T-helper 1 cell treated with Interleukin-12 subunit alpha and Interleukin-12 subunit beta and Interleukin-4 antibody, amounts not matched to agents 30 ng/mL and 1 ng/mL, for 36 hours (primary cell): ENCODE results near the gene CLK4. TPM values are rescaled to one million over a fixed set of nuclear protein-coding genes. Genes with fewer than 3 reads are reported as not detected.
"Not testable (repeated sequence)": the region's sequence is repeated elsewhere in the genome, so short reads cannot be mapped to it uniquely, and the experiment has no call there.

Experiments
- intact Hi-C: fragments of 100-400 bp; cut with micrococcal nuclease; formaldehyde crosslinking; loops from one replicate; pipeline ENCODE4 v1.15.1; 2024
- total RNA-seq: library from RNA; stranded (reverse); gene quantifications from 2 replicates; pipeline ENCODE4 v1.2.3, GENCODE V29; 2022

Gene CLK4
- total RNA-seq, 1 donor from 2014 or later: 34.9 TPM

GRCh38 chr5:178588769-178589168, 38.1 kb downstream of the CLK4 start:
- intact Hi-C loops: no loop called here

- intact Hi-C loops: no loop called here
Measured at GRCh38 chr5:178587763-178588611, 38.9 kb downstream of the CLK4 start.

- intact Hi-C loops: no loop called here
Measured at GRCh38 chr5:178586396-178586795, 40.5 kb downstream of the CLK4 start.

DNA sequence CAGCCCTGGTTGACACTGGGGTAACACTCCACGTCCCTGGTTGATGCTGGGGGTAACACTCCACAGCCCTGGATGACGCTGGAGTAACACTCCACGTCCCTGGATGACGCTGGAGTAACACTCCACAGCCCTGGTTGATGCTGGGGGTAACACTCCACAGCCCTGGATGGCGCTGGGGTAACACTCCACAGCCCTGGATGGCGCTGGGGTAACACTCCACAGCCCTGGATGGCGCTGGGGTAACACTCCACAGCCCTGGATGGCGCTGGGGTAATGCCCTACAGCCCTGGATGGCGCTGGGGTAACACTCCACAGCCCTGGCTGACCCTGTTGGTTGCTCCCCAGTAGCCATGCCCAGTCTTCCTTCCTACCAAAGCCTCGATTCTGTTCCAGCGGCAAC, 41.4 kb downstream of the CLK4 start:
- intact Hi-C loops: not testable (repeated sequence)

GRCh38 chr5:178583279-178583678, 43.6 kb downstream of the CLK4 start:
- intact Hi-C loops: no loop called here

DNA sequence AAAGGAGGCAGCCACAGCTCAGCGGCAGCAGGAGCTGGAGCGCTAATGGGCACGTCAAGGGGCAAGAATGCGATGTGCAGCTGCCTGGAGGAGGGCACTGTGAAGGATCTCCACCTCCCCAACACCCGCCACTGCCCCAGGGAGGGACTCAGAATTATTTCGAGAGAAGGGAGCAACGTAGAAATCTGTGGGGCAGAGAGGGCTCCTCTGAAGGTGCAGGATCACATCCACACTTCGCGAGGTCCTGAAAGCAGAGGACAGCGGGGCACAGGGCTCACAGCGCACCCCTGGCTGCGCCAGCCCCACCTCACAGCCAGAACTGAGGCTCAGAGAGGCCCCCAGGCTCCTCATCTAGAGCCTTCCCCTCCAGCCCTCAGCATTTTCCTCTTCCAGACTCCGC, 44.6 kb downstream of the CLK4 start:
- intact Hi-C loops: no loop called here

GRCh38 chr5:178581621-178582020, 45.2 kb downstream of the CLK4 start:
- intact Hi-C loops: no loop called here

- intact Hi-C loops: no loop called here
Measured at GRCh38 chr5:178580271-178580955, 46.4 kb downstream of the CLK4 start.

GRCh38 chr5:178577944-178578343, 48.9 kb downstream of the CLK4 start:
- intact Hi-C loops: no loop called here

GRCh38 chr5:178577376-178577839, 49.4 kb downstream of the CLK4 start:
- intact Hi-C loops: no loop called here

DNA sequence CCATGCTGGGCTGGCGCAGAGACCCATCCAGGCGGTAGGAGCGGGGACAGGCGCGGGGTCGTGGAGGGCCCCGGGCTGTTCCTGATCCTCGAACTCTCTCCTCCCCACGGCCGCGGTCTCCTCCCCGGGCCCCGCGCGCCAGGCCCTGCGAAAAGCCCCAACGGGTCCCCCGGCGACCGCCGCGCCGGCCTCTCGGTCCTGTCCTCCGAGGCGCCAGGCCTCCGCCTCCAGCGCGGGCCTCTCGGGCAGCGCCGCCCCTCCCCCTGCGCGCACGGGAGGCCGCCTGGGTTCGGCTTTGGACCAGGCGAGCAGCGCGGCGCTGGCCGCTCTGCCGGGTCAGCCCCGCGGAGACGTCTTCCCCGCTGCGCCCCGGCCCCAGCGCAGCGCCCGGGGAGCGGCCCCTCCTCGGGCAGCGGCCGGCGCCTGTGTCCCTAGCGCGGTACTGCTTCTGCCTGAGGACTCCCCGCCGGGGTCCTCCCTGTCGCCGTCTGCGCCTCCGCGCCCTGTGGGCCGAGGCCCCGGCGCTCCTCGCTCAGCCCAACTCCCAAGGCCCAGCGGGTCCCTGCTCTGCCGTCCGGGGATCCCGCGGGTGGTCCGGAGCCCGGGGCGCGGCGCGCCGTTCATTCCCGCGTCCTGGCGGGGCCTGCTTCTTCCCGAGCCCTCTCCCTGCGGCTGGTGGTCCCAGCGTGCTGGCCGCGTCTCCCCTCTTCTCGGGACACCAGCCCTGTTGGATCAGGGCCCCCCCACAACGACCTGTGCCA, 50.1 kb downstream of the CLK4 start:
- intact Hi-C loops: no loop called here

DNA sequence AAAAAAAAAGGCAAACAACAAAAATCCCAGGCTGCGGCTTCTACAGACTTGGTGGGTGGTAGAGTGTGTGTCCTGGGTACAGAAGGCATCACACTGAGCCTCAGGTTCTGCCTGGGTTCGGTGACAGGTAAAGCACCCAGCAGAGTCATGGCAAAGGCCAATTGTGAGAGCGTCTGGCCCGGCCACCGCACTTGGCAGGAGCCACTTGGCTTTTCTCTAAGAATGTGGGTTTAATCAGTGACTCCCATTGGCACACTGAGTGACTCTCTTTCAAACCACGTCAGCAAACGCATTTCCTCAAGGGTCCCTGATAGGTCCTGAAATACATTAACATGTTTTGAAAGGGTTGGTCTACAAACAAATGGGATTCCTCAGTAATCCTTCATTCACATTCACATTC, 53.6 kb downstream of the CLK4 start:
- intact Hi-C loops: no loop called here

- intact Hi-C loops: no loop called here
Measured at GRCh38 chr5:178572617-178573016, 54.2 kb downstream of the CLK4 start.

DNA sequence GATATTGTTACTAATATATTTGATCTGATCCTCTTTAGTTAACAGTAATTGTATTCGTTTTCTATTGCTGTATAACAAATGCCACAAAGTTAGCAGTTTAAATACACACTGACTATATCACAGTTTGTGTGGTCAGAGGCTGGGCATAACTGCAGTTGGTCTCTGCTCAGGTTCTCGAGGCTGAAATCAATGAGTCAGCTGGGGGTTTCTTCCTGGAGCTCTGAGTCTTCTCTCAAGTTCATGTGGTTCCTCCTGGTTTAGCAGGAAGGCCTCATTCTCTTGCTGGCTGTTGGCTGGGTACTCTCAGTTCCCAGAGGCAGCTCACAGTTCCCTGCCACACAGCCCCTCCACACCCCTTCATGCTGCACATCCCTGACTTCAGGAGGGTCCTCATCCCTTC, 57.4 kb downstream of the CLK4 start:
- intact Hi-C loops: no loop called here

DNA sequence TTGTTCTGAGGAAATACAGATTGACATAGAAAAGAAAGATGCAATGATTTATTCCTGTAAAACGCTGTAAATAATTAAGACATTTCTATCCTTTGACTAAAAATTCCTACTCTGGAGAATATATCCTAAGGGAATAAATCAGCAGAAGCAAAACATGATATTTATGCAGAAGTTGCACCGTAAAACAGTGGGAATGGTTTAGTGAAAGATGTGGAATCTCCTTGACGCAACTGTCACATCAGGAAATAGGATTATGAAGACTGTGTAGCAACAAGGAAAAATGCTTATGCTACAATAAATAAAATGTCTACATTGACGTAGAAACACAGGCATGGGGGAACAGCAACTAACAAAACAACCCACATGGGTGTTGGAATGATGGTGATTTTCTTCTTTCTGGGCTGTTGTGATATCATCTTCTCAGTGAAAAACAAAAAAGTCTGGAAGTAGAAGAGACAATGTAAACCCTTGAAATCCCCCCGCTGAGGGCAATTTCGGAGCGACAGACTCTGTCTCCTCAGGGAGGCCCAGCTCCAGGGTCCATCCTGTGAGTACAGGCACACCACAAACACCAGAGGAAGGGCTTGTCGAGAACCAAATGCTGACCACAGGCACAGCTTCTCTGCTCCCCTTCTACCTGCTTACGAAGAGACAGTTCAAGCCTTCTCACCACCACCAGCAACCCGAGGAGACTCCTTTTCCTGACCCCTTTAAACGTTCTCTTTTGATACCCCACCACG, 61.9 kb downstream of the CLK4 start:
- intact Hi-C loops: no loop called here

- intact Hi-C loops: no loop called here
Measured at GRCh38 chr5:178564397-178564796, 62.5 kb downstream of the CLK4 start.

DNA sequence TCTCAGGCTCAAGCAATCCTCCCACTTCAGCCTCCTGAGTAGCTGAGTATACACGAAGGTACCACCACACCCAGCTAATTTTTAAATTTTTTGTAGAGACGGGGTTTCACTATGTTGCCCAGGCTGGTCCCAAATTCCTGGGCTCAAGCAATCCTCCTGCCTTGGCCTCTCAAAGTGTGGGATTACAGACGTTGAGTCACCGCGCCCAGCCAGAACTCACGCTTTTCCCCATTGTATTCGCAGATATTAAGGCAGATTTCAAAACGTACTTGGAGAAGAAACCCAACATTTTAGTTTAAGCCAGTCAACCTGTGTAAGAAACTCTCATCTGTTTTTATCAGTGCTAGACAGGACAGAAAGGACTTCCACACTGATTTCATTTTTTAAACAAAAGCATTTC, 63.2 kb downstream of the CLK4 start:
- intact Hi-C loops: no loop called here

GRCh38 chr5:178561746-178562264, 65.0 kb downstream of the CLK4 start:
- intact Hi-C loops: no loop called here

- intact Hi-C loops: no loop called here
Measured at GRCh38 chr5:178560911-178561310, 65.9 kb downstream of the CLK4 start.

DNA sequence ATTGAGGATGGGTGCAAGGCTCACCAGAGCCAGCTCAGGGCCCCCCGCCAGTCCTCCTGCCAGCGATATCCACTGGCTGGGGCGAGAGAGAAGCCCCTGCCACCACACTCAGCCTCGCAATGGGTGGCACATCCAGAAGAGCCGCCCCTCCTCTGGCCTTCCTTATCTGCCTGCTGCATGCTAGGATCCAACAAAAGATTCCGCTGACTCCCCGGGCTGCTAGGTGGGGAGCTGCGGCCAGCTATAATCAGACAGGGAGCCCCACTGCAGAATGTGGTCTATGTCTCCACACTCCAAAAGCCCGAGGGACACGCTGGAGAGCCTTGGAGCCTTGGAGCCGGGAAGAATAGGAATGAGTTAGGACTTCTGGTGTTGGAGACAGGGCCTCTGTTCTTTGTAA, 69.4 kb downstream of the CLK4 start:
- intact Hi-C loops: no loop called here

DNA sequence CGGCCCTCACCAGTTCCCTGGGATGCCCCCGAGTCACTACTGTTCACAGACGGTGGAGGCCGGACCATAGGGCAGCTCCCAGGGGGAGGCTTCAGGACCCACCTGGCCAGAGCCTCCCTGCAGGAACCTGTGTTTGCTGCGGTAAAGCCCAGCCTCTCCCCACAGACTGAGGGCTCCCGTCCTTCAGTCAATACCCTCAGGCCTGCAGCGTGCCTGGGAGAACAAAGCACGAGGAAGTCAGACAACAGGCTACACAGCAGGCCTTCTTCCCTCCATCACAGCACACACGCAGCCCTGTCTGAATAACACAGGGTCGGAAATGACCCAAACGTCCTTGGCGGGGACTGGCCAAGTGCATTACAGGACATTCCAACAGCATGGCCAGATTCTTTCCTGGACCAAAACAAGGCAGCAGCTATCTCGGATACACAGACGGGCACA, 71.1 kb downstream of the CLK4 start:
- intact Hi-C loops: no loop called here
